ENCODE data around the gene DPF3. TPM values are rescaled to one million over a fixed set of nuclear protein-coding genes. Genes with fewer than 3 reads are reported as not detected.
A peak's percentile ranks its signal among the peaks of the same experiment; 100 is the strongest.

DPF3 gene
- total and polyA plus RNA-seq, 8 donors, result 1.4 to 3.6 (median 1.9) TPM

DNA sequence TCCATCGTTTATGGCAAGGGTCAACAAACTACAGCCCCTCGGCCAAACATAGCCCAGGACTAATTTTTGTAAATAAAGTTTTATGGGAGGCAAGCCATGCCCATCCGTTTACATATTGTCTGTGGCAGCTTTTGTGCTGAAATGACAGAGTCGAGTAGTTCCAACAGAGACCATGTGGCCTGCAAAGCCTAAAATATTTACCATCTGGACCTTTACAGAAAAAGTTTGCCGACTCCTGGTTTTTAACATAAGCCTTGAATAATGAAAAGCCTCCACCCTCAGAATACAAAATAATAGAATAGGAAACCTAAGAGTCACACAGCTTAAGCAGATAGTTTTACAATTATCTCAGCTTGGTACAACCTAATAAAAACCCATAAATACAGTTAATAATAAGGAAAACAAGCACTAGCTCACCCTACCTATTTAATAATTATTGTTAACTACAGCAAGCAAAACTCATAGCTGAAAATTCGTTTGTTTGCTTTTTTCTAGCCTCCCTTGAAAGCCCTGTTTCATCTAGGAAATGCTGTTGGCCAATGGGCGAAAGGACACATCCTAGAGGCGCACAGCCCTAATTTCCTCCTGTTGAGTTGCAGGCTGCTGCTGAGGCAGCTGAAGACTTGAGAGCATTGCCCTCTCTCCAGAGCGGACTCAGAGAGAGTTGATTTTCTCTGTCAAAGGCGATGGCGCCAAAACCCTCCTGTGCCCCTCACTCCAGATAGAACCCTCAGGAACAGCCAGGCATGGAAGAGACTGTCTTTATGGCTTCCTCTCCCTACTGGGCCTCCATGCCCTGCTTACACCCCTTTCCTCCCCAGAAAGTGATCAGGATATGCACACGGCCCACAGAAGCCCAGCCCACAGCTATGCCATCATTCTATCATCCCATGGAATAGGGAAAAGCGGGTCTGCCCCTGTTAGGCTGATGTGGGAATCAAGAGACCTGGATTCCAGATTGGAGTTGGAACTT lies 107.2 kb downstream of the DPF3 start:
- intact Hi-C loops (cut with DNase I), result no loop called here
- Histone ChIP-seq H3K27ac (no peak overlapping the region), H3K4me1 (no peaks in the 10 kb centered on the region), H3K27me3 (no peaks in the 10 kb centered on the region), H3K36me3 (no peaks in the 10 kb centered on the region), H3K4me3 (no peak overlapping the region), H3K9me3 (no peaks in the 10 kb centered on the region)
- DNase-seq (no peak), ATAC-seq (no peak)
- TF ChIP-seq, protein P1, sequence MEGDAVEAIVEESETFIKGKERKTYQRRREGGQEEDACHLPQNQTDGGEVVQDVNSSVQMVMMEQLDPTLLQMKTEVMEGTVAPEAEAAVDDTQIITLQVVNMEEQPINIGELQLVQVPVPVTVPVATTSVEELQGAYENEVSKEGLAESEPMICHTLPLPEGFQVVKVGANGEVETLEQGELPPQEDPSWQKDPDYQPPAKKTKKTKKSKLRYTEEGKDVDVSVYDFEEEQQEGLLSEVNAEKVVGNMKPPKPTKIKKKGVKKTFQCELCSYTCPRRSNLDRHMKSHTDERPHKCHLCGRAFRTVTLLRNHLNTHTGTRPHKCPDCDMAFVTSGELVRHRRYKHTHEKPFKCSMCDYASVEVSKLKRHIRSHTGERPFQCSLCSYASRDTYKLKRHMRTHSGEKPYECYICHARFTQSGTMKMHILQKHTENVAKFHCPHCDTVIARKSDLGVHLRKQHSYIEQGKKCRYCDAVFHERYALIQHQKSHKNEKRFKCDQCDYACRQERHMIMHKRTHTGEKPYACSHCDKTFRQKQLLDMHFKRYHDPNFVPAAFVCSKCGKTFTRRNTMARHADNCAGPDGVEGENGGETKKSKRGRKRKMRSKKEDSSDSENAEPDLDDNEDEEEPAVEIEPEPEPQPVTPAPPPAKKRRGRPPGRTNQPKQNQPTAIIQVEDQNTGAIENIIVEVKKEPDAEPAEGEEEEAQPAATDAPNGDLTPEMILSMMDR (IDR thresholded peaks at IDR 0.05), result no peak

DNA sequence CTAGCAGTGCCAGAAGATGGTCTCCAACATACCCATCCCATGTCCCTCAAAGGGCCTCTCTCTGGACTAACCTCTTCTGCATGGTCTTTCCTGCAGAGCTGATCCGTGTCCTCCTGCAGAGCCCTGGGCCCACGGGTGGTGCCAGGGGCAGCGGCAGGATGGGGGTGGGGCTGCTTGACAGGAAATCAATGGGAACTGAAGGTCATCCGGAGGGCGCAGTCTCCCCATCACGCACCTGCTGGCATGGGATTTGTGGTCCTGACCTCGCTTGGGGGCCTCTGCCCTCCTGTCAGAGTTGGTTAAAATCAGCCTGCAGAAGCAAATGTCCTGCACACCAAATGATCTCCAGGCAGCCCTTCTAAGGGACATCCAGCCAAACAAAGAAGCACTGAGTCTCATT lies 110.2 kb downstream of the DPF3 start:
- TF ChIP-seq, protein P1 (IDR thresholded peaks at IDR 0.05), result no peak
- intact Hi-C loops (cut with DNase I), result no loop called here
- H3K36me3 ChIP-seq, result no peaks in the 10 kb centered on the region
- no peaks in the 10 kb centered on the region for H3K27me3 ChIP-seq
- H3K4me1 ChIP-seq, result no peaks in the 10 kb centered on the region
- H3K27ac ChIP-seq, result no peak overlapping the region
- no peak for ATAC-seq
- DNase-seq, result no peak
- H3K9me3 ChIP-seq, result no peaks in the 10 kb centered on the region
- no peak overlapping the region for H3K4me3 ChIP-seq

GRCh38 chr14:72782817-72783216 lies 111.1 kb downstream of the DPF3 start:
- Histone ChIP-seq H3K36me3 (no peaks in the 10 kb centered on the region), H3K27me3 (no peaks in the 10 kb centered on the region), H3K4me1 (no peaks in the 10 kb centered on the region), H3K9me3 (no peaks in the 10 kb centered on the region), H3K4me3 (no peak overlapping the region), H3K27ac (no peak overlapping the region)
- ATAC-seq (no peak), DNase-seq (no peak)
- intact Hi-C loops (cut with DNase I), result no loop called here
- TF ChIP-seq, protein P1 (IDR thresholded peaks at IDR 0.05), result no peak

DNA sequence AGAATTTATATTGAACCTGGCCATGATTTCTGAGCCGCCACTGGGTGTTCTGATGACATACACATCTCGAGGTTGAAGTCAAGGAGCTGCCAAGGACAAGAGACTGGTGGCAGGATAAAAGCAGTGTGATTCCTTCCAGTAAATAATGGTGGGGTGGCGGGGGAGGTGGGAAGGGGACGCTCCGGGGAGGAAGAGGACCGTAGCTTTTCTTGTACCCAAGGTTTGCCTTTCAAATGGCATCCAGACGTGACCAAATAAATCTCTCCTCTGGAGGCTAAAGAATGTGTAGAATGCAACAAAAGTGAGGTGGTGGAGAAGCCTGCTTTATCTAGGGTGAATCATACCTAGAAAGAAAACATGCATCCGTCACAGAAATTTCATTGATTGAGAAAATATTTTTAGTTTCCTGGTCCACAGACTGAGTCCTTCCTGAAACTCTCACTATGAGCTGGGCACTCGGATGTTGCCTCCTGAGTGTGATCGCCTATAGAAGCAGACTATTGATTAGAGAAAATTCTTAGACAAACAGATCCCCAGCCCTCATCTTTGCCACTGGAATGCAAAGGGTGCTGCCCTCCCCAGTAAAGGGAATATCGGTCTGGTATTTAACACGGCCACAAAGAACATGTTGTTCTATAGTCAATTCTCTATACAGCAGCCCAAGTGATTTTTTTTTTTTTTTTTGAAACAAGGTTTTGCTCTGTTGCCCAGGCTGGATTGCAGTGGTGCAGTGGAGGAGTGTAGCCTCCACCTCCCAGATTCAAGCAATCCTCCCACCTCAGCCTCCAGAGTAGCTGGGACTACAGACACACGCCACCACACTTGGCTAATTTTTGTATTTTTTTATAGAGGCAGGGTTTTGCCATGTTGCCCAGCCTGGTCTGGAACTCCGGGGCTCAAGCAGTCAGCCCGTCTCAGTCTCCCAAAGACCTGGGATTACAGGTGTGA lies 112.1 kb downstream of the DPF3 start:
- intact Hi-C loops (cut with DNase I), result no loop called here
- Histone ChIP-seq H3K4me1 (no peaks in the 10 kb centered on the region), H3K36me3 (no peaks in the 10 kb centered on the region), H3K27ac (no peak overlapping the region), H3K27me3 (no peaks in the 10 kb centered on the region), H3K9me3 (no peaks in the 10 kb centered on the region), H3K4me3 (no peak overlapping the region)
- ATAC-seq (no peak), DNase-seq (no peak)
- TF ChIP-seq, protein P1 (IDR thresholded peaks at IDR 0.05), result no peak

GRCh38 chr14:72780751-72781150 lies 113.2 kb downstream of the DPF3 start:
- no peak overlapping the region for H3K27ac ChIP-seq
- no peaks in the 10 kb centered on the region for H3K9me3 ChIP-seq
- ATAC-seq (no peak), DNase-seq (peak in 1 of 4 donors; percentile 5)
- no peaks in the 10 kb centered on the region for H3K36me3 ChIP-seq
- no peak overlapping the region for H3K4me3 ChIP-seq
- H3K4me1 ChIP-seq, result no peaks in the 10 kb centered on the region
- H3K27me3 ChIP-seq, result no peaks in the 10 kb centered on the region
- intact Hi-C loops (cut with DNase I), result no loop called here
- TF ChIP-seq, protein P1 (IDR thresholded peaks at IDR 0.05), result no peak

Measured in left lung (tissue), 10 donors.